NCI-H2029 treated with DMSO at 0.1 percent for 48 hours (cell line): ENCODE results near the gene ATN1.
"Not testable (repeated sequence)": the region's sequence is repeated elsewhere in the genome, so short reads cannot be mapped to it uniquely, and the experiment has no call there.

Experiments
- DNase-seq: peaks from one replicate; lab custom pipeline; 2025; lab: John Stamatoyannopoulos, UW

The ATN1 gene

GRCh38 chr12:6927379-6928021 is at the start of gene ATN1:
Gene ATN1 (plus strand): TSS chr12:6927959. CDS start chr12:6934002, 6,043 bp downstream.
- peak; percentile 37 for DNase-seq

- not testable (repeated sequence) for DNase-seq
These were observed 47.9 kb upstream of the ATN1 start for GRCh38 chr12:6879824-6880223.

- no peak for DNase-seq
These were observed 44.5 kb upstream of the ATN1 start for GRCh38 chr12:6883252-6883651.

- DNase-seq = no peak
These were observed 44.1 kb upstream of the ATN1 start for GRCh38 chr12:6883683-6884082.

GRCh38 chr12:6884539-6884938 is 43.2 kb upstream of the ATN1 start:
- DNase-seq = no peak

- DNase-seq = not testable (repeated sequence)
These were observed 41.4 kb upstream of the ATN1 start for GRCh38 chr12:6886206-6886999.

GRCh38 chr12:6887460-6887859 is 40.3 kb upstream of the ATN1 start:
- DNase-seq = no peak

GRCh38 chr12:6888360-6888759 is 39.4 kb upstream of the ATN1 start:
- no peak for DNase-seq

- DNase-seq = not testable (repeated sequence)
These were observed 39.0 kb upstream of the ATN1 start for GRCh38 chr12:6888794-6889193.

- not testable (repeated sequence) for DNase-seq
These were observed 37.8 kb upstream of the ATN1 start for GRCh38 chr12:6889775-6890573.

GRCh38 chr12:6890789-6891645 is 36.7 kb upstream of the ATN1 start:
- DNase-seq = peak; percentile 88

- DNase-seq = no peak
These were observed 36.1 kb upstream of the ATN1 start for GRCh38 chr12:6891646-6892001.

GRCh38 chr12:6892683-6893082 is 35.1 kb upstream of the ATN1 start:
- DNase-seq = not testable (repeated sequence)

GRCh38 chr12:6894321-6894720 is 33.4 kb upstream of the ATN1 start:
- DNase-seq = no peak

- no peak for DNase-seq
These were observed 30.8 kb upstream of the ATN1 start for GRCh38 chr12:6896846-6897435.

GRCh38 chr12:6899427-6899826 is 28.3 kb upstream of the ATN1 start:
- no peak for DNase-seq

GRCh38 chr12:6899837-6900519 is 27.8 kb upstream of the ATN1 start:
- DNase-seq = peak; percentile 94

- DNase-seq = no peak
These were observed 25.3 kb upstream of the ATN1 start for GRCh38 chr12:6902448-6902847.

GRCh38 chr12:6903722-6904121 is 24.0 kb upstream of the ATN1 start:
- DNase-seq = no peak
